DMS79 treated with DMSO at 0.1 percent for 48 hours (cell line): ENCODE results near the gene TMED10.

Experiments used
- DNase-seq: peaks from one replicate; lab custom pipeline; 2025; lab: John Stamatoyannopoulos, UW

TMED10 gene

DNA sequence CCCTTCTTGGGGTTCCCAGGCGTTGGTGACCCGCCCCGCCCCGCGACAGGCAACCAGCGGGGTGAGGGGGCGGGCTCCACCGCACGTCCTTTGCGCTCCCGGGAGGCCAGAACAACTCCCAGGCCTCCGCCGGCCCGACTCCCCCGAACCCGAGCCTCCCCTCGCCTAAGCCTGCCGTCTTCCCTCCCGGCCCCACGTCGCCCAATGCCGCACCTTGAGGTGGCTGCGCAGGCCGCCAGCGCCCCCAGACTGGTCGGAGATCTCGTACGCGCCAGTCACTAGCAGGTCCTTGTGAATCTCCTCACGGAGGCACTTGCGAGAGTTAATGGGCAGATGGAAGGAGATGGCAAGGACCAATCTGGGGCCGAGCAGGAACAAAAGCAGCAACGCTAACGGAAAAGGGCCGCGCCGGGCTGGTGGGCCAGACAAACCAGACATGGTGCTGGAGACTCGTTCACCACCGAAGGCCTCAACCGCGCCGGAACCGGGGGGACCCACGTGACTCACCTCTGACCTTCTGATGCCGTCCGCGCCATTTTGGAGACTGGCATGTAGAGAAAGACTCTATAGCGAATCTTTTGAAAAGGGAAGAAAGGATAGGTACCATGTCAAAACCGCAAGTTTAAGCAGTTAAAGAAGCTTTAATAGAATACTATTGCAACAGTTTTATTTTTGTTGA is at the start of gene TMED10:
Gene TMED10, minus strand, starts transcription at position 471 of the 679 bp plus-strand sequence. Its CDS starts 33 bp downstream, at position 438.
- DNase-seq: peak; percentile 100

GRCh38 chr14:75224561-75224960 is 48.1 kb upstream of the TMED10 start:
- no peak for DNase-seq

DNA sequence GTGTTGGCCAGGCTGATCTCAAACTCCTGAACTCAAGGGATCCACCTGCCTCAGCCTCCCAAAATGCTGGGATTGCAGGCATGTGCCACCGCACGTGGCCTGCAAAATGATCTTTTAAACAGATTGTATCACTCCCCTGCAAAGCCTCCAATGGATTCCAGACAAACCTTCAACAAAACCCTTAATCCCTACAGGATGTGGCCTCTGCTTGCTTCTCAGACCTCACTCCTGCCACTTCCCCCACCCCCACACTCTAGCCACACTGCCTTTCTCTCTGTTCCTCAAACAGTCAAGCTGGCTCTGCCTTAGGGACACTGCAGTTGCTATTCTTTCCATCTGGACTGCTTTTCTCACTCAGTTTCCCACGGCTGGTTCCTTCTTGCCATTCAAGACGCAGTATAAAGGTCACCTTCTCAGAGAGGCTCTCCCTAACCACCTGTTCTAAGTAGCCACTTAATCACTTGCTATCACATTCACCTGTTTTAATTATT is 47.3 kb upstream of the TMED10 start:
- DNase-seq: no peak

DNA sequence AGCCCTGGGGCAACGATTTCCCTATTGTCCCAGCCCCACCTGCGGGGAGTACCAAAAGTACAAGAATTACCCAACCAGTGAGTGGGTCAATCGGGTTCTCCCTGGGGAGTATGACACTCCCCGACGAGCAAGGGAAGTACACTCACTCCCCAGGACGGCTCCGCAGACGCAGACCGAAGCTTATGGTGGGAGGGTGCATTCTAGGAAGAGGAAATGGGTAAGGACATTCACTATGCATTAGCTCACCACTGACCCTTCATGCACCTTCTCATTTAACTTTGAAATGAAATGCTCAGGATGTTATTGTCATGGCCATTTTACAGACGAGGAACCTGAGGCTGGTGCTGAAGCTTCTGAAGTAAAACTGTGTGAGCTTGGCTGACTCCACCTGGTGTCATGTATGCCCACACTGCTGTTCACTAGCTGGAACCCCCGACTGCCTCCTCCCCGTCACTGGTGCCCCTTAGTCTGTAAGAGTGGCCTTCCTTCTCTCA is 45.8 kb upstream of the TMED10 start:
- DNase-seq: no peak

GRCh38 chr14:75221797-75222196 is 45.4 kb upstream of the TMED10 start:
- DNase-seq: no peak

DNA sequence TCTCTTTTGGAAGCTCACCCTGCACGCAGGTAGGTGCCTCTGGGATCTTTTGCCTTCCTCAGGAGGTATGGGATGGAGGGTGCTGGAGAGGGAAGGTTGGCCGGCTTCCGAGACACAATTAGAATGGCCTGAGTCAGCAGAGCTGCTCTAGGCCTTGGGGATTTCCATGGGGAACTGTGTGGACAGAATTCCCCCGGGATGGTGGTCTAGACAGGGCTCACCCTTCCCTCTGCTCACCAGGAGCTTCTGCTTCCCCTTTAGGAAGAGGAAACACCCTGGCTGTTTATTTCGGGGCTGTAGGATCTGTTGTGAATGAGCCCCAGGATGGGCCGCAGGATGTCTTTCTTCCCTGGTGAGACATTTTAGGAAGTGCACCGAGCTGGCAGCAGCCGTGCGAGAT is 43.7 kb upstream of the TMED10 start:
- no peak for DNase-seq

GRCh38 chr14:75217508-75218206 is 41.2 kb upstream of the TMED10 start:
- DNase-seq: no peak

DNA sequence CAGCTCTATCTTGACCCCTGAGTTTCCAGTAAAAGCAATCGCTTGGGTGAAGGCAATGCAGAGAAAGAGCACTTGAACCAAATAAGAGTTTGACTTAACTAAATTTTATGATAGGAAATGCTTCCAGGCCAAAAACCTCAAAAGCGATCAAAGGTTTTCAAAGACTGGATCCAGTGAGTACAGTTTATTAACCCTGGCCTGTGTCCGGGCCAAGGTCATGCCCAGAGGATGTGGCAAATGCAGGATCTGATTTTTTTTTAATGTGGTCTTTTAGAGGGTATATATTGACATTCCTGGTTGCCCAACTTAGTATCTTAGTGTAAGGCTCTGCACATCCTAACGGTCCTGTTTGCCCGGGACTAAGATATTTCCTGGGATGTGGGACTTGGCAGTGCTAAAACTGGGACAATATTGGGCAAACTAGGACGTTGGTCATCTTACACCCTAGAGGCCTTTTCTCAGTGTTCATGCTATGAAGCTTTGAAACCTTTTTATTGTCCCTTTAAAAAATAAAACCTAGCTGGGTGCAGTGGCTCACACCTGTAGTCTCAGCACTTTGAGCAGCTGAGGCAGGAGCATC is 40.1 kb upstream of the TMED10 start:
- DNase-seq: no peak

GRCh38 chr14:75215520-75215919 is 39.1 kb upstream of the TMED10 start:
- DNase-seq: no peak

GRCh38 chr14:75214558-75214957 is 38.1 kb upstream of the TMED10 start:
- peak; percentile 61 for DNase-seq

DNA sequence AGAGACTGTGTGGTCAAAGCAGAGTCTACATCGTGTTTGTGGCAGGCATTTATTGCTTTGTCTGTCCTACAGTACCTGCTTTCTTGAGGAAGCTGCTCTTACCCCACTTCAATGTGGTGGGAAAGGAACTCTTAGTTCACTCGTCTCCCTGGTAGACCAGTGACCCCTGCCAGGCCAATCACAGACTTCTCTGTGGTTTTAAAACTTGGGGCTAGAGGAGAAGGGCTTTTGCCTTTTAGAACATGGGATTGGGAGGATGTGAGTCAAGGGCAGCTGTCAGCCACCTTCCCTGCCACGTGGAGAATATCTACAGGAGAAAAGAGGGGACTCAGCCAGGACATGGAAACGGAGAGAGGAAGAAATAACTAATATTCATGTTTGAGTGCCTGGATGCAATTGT is 36.8 kb upstream of the TMED10 start:
- no peak for DNase-seq

- no peak for DNase-seq
Measured at GRCh38 chr14:75208843-75209242, 32.4 kb upstream of the TMED10 start.

DNA sequence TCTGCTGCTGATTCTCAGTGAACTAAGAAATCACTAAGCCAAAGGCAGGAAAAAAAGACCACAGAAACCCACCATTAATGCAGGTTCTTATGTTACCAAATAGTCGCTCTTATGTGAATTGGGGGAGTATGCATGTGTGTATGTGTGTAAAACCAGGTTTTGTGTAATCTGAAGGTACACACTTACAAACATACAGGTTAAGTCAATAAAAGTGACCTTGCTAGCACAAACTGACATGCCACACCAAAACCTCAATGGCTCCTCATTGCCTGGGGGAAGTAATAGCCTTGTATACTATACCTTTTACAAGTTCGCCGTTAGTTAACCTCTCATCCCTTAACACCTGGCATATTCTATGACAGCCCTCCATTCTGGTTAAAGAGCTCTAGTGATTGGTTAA is 29.8 kb upstream of the TMED10 start:
- DNase-seq: no peak

- DNase-seq: no peak
Measured at GRCh38 chr14:75205591-75205990, 29.2 kb upstream of the TMED10 start.

DNA sequence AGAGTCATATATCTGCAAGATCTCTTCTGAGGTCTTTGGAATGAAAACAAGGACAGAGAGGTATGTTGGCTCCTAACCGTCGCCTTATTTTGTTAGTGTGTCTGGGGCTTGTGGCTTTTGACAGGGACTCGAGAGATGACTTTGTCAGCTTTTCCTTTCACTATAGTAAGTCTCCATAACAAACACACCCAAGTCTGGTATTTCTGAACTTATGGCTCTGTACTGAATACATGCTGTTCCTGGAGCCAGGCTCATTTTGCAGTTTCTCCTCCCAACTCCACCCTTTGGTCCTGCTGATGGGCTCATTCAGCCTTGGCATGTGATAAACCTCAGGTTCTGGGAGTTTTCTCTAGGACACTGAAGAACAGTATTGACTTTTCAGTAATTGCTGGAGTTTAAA is 27.7 kb upstream of the TMED10 start:
- no peak for DNase-seq

DNA sequence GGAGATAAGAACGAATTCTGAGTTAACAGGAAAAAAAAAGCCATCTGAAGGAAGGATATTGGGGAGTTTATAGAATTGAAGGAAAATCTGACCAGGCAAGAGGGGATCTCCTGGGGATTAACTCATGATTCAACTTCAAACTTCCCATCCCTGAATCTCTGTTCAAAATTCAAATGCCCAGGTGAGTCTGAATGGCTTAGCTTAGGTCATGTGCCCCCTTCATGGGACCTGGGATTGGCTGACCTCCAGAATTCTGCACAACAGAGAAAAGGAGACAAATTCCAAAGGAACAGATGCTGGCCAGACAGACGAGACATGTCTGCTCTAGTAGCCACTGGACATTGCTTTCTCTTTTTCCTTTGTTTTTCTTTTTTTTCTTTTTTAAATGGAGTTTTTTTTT is 26.2 kb upstream of the TMED10 start:
- DNase-seq: no peak

DNA sequence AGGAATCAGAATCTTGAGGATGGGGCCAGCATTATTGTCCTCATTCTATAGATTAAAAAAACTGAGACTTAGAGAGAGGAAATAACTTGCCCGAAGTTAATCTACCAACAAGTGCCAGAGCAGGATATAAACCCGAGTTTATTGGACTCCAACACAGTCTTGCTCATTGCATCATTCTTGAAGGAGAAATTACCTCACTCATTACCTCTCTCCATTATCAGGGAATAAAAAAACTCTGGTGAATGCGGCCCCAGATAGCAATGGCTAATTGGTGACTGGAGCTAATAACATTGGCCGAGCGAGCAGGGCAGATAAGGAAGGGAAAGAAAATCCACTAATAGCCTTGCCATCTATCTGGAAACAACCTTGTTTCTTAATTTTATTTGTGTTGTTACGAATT is 24.7 kb upstream of the TMED10 start:
- DNase-seq: no peak

- peak; percentile 88 for DNase-seq
Measured at GRCh38 chr14:75200451-75200850, 24.0 kb upstream of the TMED10 start.

DNA sequence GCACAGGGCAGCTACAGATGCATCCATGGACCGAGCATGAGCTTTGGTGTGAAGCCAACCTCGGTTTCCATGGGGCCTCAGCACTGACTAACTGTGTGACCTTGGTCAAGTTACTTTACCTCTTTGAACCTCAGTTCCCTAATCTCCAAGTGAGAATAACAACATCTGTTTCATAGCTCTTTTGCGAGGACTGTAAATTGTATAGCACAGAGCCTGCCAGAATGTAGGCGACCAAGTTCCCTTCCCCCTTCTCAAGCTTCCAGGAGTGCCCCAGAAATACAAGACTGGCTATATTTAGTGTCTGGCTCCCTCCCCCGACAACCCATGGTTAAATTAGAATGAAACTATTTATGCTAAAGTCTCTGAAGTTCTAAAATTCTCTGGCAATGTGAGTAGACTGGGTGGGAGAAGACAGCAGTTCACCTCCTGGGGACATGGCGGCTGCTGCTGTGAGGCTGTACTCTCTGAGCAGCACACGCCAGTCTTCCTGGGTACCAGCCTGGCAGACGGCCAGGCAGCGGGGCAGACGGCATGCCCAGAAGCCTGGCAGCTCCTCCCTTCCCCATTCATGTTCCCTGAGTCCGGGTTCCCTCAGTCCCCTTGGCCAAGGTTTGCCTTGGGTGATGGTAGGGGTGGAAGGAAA is 22.0 kb upstream of the TMED10 start:
- DNase-seq: peak; percentile 42

GRCh38 chr14:75197338-75197737 is 20.9 kb upstream of the TMED10 start:
- no peak for DNase-seq

DNA sequence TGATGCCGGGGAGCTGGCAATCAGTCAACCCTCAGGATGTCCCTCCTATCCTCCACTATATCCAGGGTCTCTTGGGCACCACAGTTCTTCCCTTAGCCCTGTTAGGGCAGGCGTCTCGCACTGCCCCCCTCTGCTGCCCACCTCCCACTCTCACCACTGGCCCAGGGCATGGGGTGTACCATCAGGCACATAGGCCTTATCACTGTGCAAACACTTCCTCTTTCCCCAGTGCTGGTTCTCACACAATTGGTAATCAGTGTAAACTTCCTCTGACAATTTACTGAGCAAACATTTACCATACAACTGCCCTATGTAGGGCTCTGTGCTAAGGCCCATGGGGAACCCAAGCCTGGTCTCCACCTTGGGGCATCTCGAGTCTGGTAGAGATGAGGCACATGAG is 20.1 kb upstream of the TMED10 start:
- DNase-seq: no peak

- no peak for DNase-seq
Measured at GRCh38 chr14:75196064-75196463, 19.7 kb upstream of the TMED10 start.

GRCh38 chr14:75191100-75191499 is 14.7 kb upstream of the TMED10 start:
- peak; percentile 18 for DNase-seq
